Endothelial cell of umbilical vein (primary cell): ENCODE results near the gene ANGPTL7.

ENCODE experiments used
- EZH2 ChIP-seq: IDR thresholded peaks from 2 replicates; pipeline ENCODE4 v1.6.1; 2012; ENCODE audit warnings: borderline replicate concordance, low read depth, mild to moderate bottlenecking, moderate library complexity, low read length, inconsistent platforms; ENCODE audit not compliant: severe bottlenecking
- GATA2 ChIP-seq: IDR thresholded peaks from 2 replicates; pipeline ENCODE4 v1.7.0; 2011; ENCODE audit warnings: low read depth, mild to moderate bottlenecking, moderate library complexity, mixed read lengths, low read length; ENCODE audit not compliant: insufficient read length, insufficient read depth
- MAX ChIP-seq: IDR thresholded peaks from 2 replicates; pipeline ENCODE4 v1.6.1; 2011; ENCODE audit not compliant: insufficient read depth, insufficient read length
- MYC ChIP-seq: IDR thresholded peaks from one replicate; pipeline ENCODE4 v1.6.1; 2011; ENCODE audit warnings: mild to moderate bottlenecking, low read depth, low read length
- POLR2A ChIP-seq: IDR thresholded peaks from 2 replicates; pipeline ENCODE4 v1.6.1; 2012; ENCODE audit warnings: low read depth, mild to moderate bottlenecking, control low read depth, low read length
- POLR2AphosphoS5 ChIP-seq: IDR thresholded peaks from 2 replicates; pipeline ENCODE4 v1.6.1; 2012; ENCODE audit warnings: low read depth, mild to moderate bottlenecking, control low read depth, low read length, moderate library complexity; ENCODE audit not compliant: insufficient read depth
- TF ChIP-seq, protein P1 (sequence below), 2 donors: IDR thresholded peaks; 1 replicate in 1 of 2; 2 replicates in 1 of 2; pipeline ENCODE4 v1.5.1; 2011; ENCODE audit warnings: low read length in 2 of 2, mild to moderate bottlenecking in 2 of 2, moderate library complexity in 2 of 2, control low read depth in 1 of 2, inconsistent platforms in 1 of 2, low read depth in 1 of 2; ENCODE audit not compliant: insufficient read depth in 1 of 2; ENCODE audit errors: extremely low read depth in 1 of 2

DNA sequence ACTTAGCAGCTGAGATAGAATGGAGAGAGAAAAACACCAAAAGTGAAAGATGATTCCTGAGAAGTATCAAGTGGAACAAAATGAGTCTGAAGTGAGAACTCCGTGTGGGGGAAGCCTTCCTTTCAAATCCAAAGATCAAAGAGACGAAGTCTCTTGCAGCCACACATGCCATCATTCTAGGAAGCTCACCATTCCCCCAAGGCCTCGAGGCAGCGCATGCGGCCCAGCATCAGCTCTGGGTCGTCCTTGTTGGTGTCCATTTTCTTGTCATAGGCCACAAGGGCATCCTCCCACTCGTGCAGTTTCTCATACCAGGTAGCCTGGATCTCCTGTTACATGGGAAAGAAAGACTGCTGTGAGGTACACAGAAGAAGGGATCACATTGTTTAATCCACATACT, 32.2 kb upstream of the ANGPTL7 start:
- no peak for TF ChIP-seq POLR2AphosphoS5
- TF ChIP-seq, protein P1, sequence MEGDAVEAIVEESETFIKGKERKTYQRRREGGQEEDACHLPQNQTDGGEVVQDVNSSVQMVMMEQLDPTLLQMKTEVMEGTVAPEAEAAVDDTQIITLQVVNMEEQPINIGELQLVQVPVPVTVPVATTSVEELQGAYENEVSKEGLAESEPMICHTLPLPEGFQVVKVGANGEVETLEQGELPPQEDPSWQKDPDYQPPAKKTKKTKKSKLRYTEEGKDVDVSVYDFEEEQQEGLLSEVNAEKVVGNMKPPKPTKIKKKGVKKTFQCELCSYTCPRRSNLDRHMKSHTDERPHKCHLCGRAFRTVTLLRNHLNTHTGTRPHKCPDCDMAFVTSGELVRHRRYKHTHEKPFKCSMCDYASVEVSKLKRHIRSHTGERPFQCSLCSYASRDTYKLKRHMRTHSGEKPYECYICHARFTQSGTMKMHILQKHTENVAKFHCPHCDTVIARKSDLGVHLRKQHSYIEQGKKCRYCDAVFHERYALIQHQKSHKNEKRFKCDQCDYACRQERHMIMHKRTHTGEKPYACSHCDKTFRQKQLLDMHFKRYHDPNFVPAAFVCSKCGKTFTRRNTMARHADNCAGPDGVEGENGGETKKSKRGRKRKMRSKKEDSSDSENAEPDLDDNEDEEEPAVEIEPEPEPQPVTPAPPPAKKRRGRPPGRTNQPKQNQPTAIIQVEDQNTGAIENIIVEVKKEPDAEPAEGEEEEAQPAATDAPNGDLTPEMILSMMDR (IDR thresholded peaks at IDR 0.05; ENCODE audit: extremely low read depth in 1 of 2, insufficient read depth in 1 of 2, low read depth in 1 of 2, low read length in 2 of 2), result no peak
- no peak for TF ChIP-seq EZH2
- TF ChIP-seq POLR2A, result no peak
- TF ChIP-seq MAX, result no peak
- TF ChIP-seq MYC, result no peak
- TF ChIP-seq GATA2, result no peak
